ENCODE results near the gene MEAK7. TPM values are rescaled to one million over a fixed set of nuclear protein-coding genes. Genes with fewer than 3 reads are reported as not detected.

MEAK7 gene
- total and polyA plus RNA-seq, 2 of the 8 experiments (the other 6 are each of a cell fraction or from before 2014, with no cell fraction given) = 9.6 to 19.6 TPM

DNA sequence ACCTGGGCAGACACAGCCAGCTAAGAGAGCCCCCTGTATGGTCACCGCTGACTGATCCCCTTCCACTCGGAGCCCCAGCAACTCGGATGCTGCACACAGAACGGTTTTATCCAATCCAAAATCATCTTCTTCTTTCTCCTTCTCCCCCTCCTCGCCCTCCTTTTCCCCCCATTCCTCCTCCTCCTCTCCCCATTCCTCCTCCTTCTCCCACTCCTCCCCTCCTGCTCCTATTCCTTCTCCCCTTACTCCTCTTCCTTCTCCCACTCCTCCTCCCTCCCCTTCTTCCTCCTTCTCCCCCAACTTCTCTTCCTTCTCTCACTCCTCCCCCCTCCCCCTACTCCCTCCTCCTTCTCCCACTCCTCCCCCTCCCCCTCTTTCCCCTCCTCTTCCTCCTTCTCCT, 30.4 kb upstream of the MEAK7 start:
- H2AK5ac ChIP-seq (ENCODE audit: low read depth, low read length) = no peak overlapping the region
- H2BK120ac ChIP-seq (replicated peaks; ENCODE audit: low read depth, low read length) = no peak overlapping the region
- CTCF ChIA-PET (ENCODE audit: partially characterized antibody) = interaction anchor here (0.8 to 1.3 kb wide), 4 partner anchors 25 to 221 kb away, joined by 3 to 6 read pairs (median 3); no protein-coding TSS in a partner anchor
- peak overlapping the region; percentile 5; the same call in 1 of the 2 replicates for H2BK12ac ChIP-seq (ENCODE audit: low read depth, low read length)
- H3K27me3 ChIP-seq (replicated peaks in 1 of 4; ENCODE audit: control insufficient read depth in 3 of 4, extremely low read depth in 1 of 4, insufficient read depth in 3 of 4, low read length in 3 of 4) = no peaks in the 10 kb centered on the region; a peak in 1 of 7 replicates
- H2BK5ac ChIP-seq (ENCODE audit: low read depth, low read length) = no peak overlapping the region
- H4K91ac ChIP-seq (replicated peaks; ENCODE audit: insufficient read length, low read length) = peak overlapping the region; percentile 63
- no peak overlapping the region for H3K4me3 ChIP-seq (ENCODE audit: extremely low read depth in 1 of 4, insufficient read depth in 2 of 4, low read depth in 3 of 4, low read length in 4 of 4)
- H3K79me2 ChIP-seq (ENCODE audit: control insufficient read depth in 1 of 2, insufficient read depth in 2 of 2, low read length in 2 of 2) = no peaks in the 10 kb centered on the region
- no peaks in the 10 kb centered on the region for H4K20me1 ChIP-seq (replicated peaks in 1 of 2; ENCODE audit: control insufficient read depth in 1 of 2, insufficient read depth in 2 of 2, low read length in 2 of 2)
- DNase-seq (ENCODE audit: low read depth in 1 of 2, low spot score in 2 of 2) (no peak), FAIRE-seq (no peak)
- H3K9me3 ChIP-seq (ENCODE audit: insufficient read depth in 2 of 2, low read depth in 1 of 2, low read length in 1 of 2) = peaks cover 3 to 6% of the 10 kb centered on the region in 2 experiments; a peak in 3 of 4 replicates
- H3K9ac ChIP-seq (replicated peaks in 1 of 4; ENCODE audit: extremely low read depth in 1 of 4, low read depth in 3 of 4, low read length in 3 of 4) = no peak overlapping the region
- peaks cover 13 to 30% (median 18%) of the 10 kb centered on the region in 4 experiments for H3K4me1 ChIP-seq (replicated peaks in 1 of 4; ENCODE audit: control insufficient read depth in 3 of 4, insufficient read depth in 4 of 4, low read length in 3 of 4)
- no peak for TF ChIP-seq ZNF274 (IDR thresholded peaks at IDR 0.05; ENCODE audit: borderline replicate concordance, extremely low read depth, low read length)
- TF ChIP-seq NANOG (IDR thresholded peaks at IDR 0.05; ENCODE audit: insufficient read depth, low read depth, low read length, poor library complexity, severe bottlenecking) = no peak
- no peak for TF ChIP-seq PHF8 (conservative IDR thresholded peaks at IDR 0.05; ENCODE audit: low read depth, low read length)
- TF ChIP-seq RAD21 (IDR thresholded peaks at IDR 0.05 in 1 of 2, conservative IDR thresholded peaks at IDR 0.05 in 1 of 2; ENCODE audit: low read depth in 2 of 2, low read length in 2 of 2) = no peak
- TF ChIP-seq SRF (IDR thresholded peaks at IDR 0.05; ENCODE audit: low read depth, low read length) = no peak
- TF ChIP-seq, protein P1, sequence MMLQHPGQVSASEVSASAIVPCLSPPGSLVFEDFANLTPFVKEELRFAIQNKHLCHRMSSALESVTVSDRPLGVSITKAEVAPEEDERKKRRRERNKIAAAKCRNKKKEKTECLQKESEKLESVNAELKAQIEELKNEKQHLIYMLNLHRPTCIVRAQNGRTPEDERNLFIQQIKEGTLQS (IDR thresholded peaks at IDR 0.05; ENCODE audit: insufficient read depth, low read depth, low read length) = no peak
- no peak for TF ChIP-seq GABPA (IDR thresholded peaks at IDR 0.05; ENCODE audit: borderline replicate concordance, insufficient read depth, low read length)
- H3K23me2 ChIP-seq (ENCODE audit: low read depth, low read length) = no peaks in the 10 kb centered on the region
- H2BK20ac ChIP-seq (ENCODE audit: low read length) = no peak overlapping the region; the same call in 1 of the 2 replicates
- no peak overlapping the region for H3K56ac ChIP-seq (replicated peaks; ENCODE audit: insufficient read length, low read depth, low read length)
- 0 out of 4 replicates have a peak overlapping the region, but pooled peaks of 1 of the 2 experiments have one; percentile 20 for H3K4me2 ChIP-seq (ENCODE audit: insufficient read depth in 1 of 2, low read depth in 2 of 2, low read length in 2 of 2)
- WGBS, 2 experiments (ENCODE audit: extremely low coverage in 1 of 2, insufficient coverage in 1 of 2, insufficient read length in 1 of 2, insufficient replicate concordance in 2 of 2, low coverage in 1 of 2, low lambda C conversion rate in 2 of 2, missing lambda C conversion rate in 1 of 2) = 88 to 100% methylated on average over 1 to 3 of the region's 5 CpGs
- H3K27ac ChIP-seq (ENCODE audit: low read depth, low read length) = no peak overlapping the region
- no peak overlapping the region for H2BK15ac ChIP-seq (ENCODE audit: low read length)
- no peak overlapping the region for H3K18ac ChIP-seq (ENCODE audit: extremely low read depth, low read length)
- no peak overlapping the region for H4K8ac ChIP-seq (ENCODE audit: extremely low read depth, insufficient read depth, low read length)
- no peak overlapping the region for H3K23ac ChIP-seq (ENCODE audit: insufficient read length)
- H3K79me1 ChIP-seq (ENCODE audit: low read depth, low read length) = no peaks in the 10 kb centered on the region
- POLR2A ChIA-PET (ENCODE audit: partially characterized antibody) = no interaction called here
- H4K5ac ChIP-seq (ENCODE audit: insufficient read length, low read depth, low read length) = no peak overlapping the region
- H3K4ac ChIP-seq (replicated peaks; ENCODE audit: insufficient read length, low read depth, low read length) = no peak overlapping the region
- H3K36me3 ChIP-seq (ENCODE audit: control insufficient read depth in 2 of 4, insufficient read depth in 4 of 4, low read length in 3 of 4) = no peaks in the 10 kb centered on the region
- H3K14ac ChIP-seq (ENCODE audit: insufficient read length) = no peak overlapping the region
- no peak overlapping the region for H2AFZ ChIP-seq (ENCODE audit: low read length)
